ENCODE measurements around the gene TBC1D20. TPM values are rescaled to one million over a fixed set of nuclear protein-coding genes. Genes with fewer than 3 reads are reported as not detected.

The TBC1D20 gene
- total RNA-seq, 1 experiment from 2014 or later, result 32.3 TPM

DNA sequence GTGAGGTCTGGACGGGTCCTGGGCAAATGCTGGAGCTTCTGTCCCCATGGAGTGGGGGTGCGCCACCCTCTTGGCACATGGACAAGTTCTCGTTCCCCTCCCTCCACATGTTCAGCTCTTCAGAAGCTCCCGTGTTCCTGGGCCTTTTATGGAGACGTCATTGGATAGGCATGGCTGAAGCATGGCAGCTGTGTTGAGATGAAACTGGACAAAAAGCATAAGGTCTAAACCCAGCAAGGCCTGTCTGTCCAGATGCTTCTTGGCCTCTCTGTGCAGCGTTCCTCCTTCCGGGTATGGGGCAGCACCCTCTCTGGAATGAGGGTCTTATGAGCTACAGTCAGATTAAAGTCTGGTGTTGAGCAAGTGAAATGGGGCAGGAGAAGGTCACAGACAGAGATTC lies 26.8 kb downstream of the TBC1D20 start:
- H3K27ac ChIP-seq (ENCODE audit: low read depth, low read length), result no peak overlapping the region
- CTCF ChIA-PET, result no interaction called here
- H3K9ac ChIP-seq (ENCODE audit: low read length), result no peak overlapping the region
- ATAC-seq (no peak), DNase-seq (ENCODE audit: low read depth, low spot score) (no peak)
- H3K27me3 ChIP-seq (ENCODE audit: insufficient read depth, low read length), result no peaks in the 10 kb centered on the region
- H4K20me1 ChIP-seq (ENCODE audit: insufficient read depth), result no peaks in the 10 kb centered on the region
- H3K36me3 ChIP-seq (ENCODE audit: control insufficient read depth in 1 of 2, insufficient read depth in 2 of 2, low read length in 2 of 2), result peaks cover 21 to 44% of the 10 kb centered on the region in 2 experiments; a peak in 3 of 4 replicates
- intact Hi-C loops (cut with micrococcal nuclease), result no loop called here
- H3K4me2 ChIP-seq (ENCODE audit: low read length), result no peak overlapping the region
- H3K9me2 ChIP-seq (ENCODE audit: insufficient read depth), result no peaks in the 10 kb centered on the region
- H3K4me3 ChIP-seq (replicated peaks in 1 of 2; ENCODE audit: low read depth in 1 of 2, low read length in 2 of 2), result no peak overlapping the region
- POLR2A ChIA-PET, result interaction anchor here (0.9 to 1.0 kb wide), 2 partner anchors 10 to 13 kb away, joined by 3 read pairs; no protein-coding TSS in a partner anchor
- TF ChIP-seq, protein P1, sequence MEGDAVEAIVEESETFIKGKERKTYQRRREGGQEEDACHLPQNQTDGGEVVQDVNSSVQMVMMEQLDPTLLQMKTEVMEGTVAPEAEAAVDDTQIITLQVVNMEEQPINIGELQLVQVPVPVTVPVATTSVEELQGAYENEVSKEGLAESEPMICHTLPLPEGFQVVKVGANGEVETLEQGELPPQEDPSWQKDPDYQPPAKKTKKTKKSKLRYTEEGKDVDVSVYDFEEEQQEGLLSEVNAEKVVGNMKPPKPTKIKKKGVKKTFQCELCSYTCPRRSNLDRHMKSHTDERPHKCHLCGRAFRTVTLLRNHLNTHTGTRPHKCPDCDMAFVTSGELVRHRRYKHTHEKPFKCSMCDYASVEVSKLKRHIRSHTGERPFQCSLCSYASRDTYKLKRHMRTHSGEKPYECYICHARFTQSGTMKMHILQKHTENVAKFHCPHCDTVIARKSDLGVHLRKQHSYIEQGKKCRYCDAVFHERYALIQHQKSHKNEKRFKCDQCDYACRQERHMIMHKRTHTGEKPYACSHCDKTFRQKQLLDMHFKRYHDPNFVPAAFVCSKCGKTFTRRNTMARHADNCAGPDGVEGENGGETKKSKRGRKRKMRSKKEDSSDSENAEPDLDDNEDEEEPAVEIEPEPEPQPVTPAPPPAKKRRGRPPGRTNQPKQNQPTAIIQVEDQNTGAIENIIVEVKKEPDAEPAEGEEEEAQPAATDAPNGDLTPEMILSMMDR (IDR thresholded peaks at IDR 0.05 in 2 of 3, conservative IDR thresholded peaks at IDR 0.05 in 1 of 3; ENCODE audit: borderline replicate concordance in 1 of 3, insufficient read depth in 1 of 3, low read depth in 2 of 3, low read length in 2 of 3), result no peak
- TF ChIP-seq, protein P2, sequence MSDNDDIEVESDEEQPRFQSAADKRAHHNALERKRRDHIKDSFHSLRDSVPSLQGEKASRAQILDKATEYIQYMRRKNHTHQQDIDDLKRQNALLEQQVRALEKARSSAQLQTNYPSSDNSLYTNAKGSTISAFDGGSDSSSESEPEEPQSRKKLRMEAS (IDR thresholded peaks at IDR 0.05), result no peak
- TF ChIP-seq SIN3A (IDR thresholded peaks at IDR 0.05; ENCODE audit: low read depth) (no peak), ZFX (IDR thresholded peaks at IDR 0.05) (no peak)
- TF ChIP-seq, protein P3, sequence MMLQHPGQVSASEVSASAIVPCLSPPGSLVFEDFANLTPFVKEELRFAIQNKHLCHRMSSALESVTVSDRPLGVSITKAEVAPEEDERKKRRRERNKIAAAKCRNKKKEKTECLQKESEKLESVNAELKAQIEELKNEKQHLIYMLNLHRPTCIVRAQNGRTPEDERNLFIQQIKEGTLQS (IDR thresholded peaks at IDR 0.05), result no peak
- peaks cover 0 to 5% of the 10 kb centered on the region in 2 experiments; a peak in 1 of 4 replicates for H3K4me1 ChIP-seq (ENCODE audit: control insufficient read depth in 1 of 2, insufficient read depth in 2 of 2, low read length in 2 of 2)
- RAD21 ChIA-PET (ENCODE audit: low non-redundant PET in 1 of 2, low total read pairs in 2 of 2, uncharacterized antibody in 2 of 2, unreplicated experiment in 2 of 2), result no interaction called here
- H3K79me2 ChIP-seq (ENCODE audit: insufficient read depth, low read length), result no peaks in the 10 kb centered on the region
- no TSS peak for BruUV-seq (replicated peaks)
- no peak overlapping the region for H2AFZ ChIP-seq (ENCODE audit: low read depth, low read length, poor library complexity, severe bottlenecking)
- no peaks in the 10 kb centered on the region for H3K9me3 ChIP-seq (ENCODE audit: control insufficient read depth in 1 of 2, insufficient read depth in 1 of 2, low read depth in 1 of 2, low read length in 2 of 2)

DNA sequence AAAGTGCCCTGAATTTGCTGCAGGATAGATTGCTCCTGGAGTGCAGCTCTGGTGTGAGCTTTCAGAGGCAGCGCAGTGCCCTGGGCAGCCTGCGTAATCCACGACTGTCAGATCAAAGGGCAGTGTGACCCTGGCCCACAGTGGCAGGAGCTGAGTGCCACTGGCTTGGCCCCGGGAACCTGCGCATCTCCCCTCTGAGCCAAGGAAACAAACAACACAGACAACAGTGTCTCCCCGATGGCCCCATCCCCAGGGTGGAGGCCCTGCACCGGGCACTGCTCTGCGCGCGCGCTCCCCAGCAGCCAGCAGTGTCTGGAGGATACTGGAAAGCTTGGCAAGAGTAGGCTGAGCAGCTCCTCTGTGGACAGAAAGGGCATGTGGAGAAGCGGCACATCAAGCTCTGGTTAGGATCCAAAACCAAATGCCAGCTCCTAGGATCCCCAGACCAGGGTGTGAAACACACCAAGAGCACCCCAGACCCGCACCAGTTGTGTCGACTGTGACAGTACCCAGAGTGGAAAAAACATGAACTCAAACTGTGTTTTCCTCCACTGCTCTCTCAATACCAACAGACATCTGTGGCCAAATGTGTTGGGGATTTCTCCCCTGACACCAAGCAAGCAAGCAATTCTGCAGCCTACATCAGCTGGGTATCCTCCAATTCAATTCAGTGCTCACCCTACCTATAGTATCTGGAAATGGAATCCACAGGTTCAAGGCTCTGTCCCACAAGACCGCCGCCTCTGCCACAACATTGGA lies 27.5 kb downstream of the TBC1D20 start:
- Histone ChIP-seq H3K36me3 (ENCODE audit: control insufficient read depth in 1 of 2, insufficient read depth in 2 of 2, low read length in 2 of 2) (peaks cover 14 to 37% of the 10 kb centered on the region in 2 experiments; a peak in 3 of 4 replicates), H3K79me2 (ENCODE audit: insufficient read depth, low read length) (no peaks in the 10 kb centered on the region), H3K27ac (ENCODE audit: low read depth, low read length) (no peak overlapping the region), H3K4me1 (ENCODE audit: control insufficient read depth in 1 of 2, insufficient read depth in 2 of 2, low read length in 2 of 2) (peaks cover 0 to 5% of the 10 kb centered on the region in 2 experiments; a peak in 1 of 4 replicates), H3K9ac (ENCODE audit: low read length) (no peak overlapping the region), H3K9me3 (ENCODE audit: control insufficient read depth in 1 of 2, insufficient read depth in 1 of 2, low read depth in 1 of 2, low read length in 2 of 2) (no peaks in the 10 kb centered on the region), H3K27me3 (ENCODE audit: insufficient read depth, low read length) (no peaks in the 10 kb centered on the region), H3K9me2 (ENCODE audit: insufficient read depth) (no peaks in the 10 kb centered on the region), H3K4me2 (ENCODE audit: low read length) (no peak overlapping the region), H3K4me3 (replicated peaks in 1 of 2; ENCODE audit: low read depth in 1 of 2, low read length in 2 of 2) (no peak overlapping the region), H4K20me1 (ENCODE audit: insufficient read depth) (no peaks in the 10 kb centered on the region), H2AFZ (ENCODE audit: low read depth, low read length, poor library complexity, severe bottlenecking) (no peak overlapping the region)
- no TSS peak for BruUV-seq (replicated peaks)
- intact Hi-C loops (cut with micrococcal nuclease), result no loop called here
- ChIA-PET POLR2A (interaction anchor here (0.9 kb wide), 1 partner anchor 11 kb away, joined by 3 read pairs; no protein-coding TSS in a partner anchor), RAD21 (ENCODE audit: low non-redundant PET in 1 of 2, low total read pairs in 2 of 2, uncharacterized antibody in 2 of 2, unreplicated experiment in 2 of 2) (no interaction called here), CTCF (no interaction called here)
- ATAC-seq (no peak), DNase-seq (ENCODE audit: low read depth, low spot score) (no peak)
- peak; percentile 1; the same call in 1 of the 2 replicates for TF ChIP-seq POLR2AphosphoS5 (IDR thresholded peaks at IDR 0.05; ENCODE audit: low read depth, low read length)
- peak; percentile 26; the same call in 1 of the 2 replicates for TF ChIP-seq JUND (IDR thresholded peaks at IDR 0.05)
- TF ChIP-seq, protein P1 (IDR thresholded peaks at IDR 0.05 in 2 of 3, conservative IDR thresholded peaks at IDR 0.05 in 1 of 3; ENCODE audit: borderline replicate concordance in 1 of 3, insufficient read depth in 1 of 3, low read depth in 2 of 3, low read length in 2 of 3), result no peak
